HEK293 (cell line): ENCODE measurements around the gene PTPRR.

Source experiments
- CTCF ChIA-PET: fragments of 350-600 bp; formaldehyde crosslinking; extraction: SDS; loops from one replicate; lab custom pipeline; 2021; ENCODE audit warnings: antibody characterized with exemption; lab: Yijun Ruan, JAX
- POLR2A ChIA-PET: fragments of 300-600 bp; formaldehyde crosslinking; extraction: SDS; loops from one replicate; lab custom pipeline; 2020; ENCODE audit warnings: antibody characterized with exemption, inconsistent platforms; lab: Yijun Ruan, JAX
- H3K27ac ChIP-seq: fragments of 200-500 bp; sonication (Bioruptor generic); 2 replicates; pipeline ENCODE4 v1.5.1; 2014; ENCODE audit warnings: low read depth, low read length, control low read depth, inconsistent platforms; ENCODE audit errors: extremely low read depth
- H3K36me3 ChIP-seq, 2 experiments: fragments of 200-500 bp in 1 of 2; sonication (Bioruptor generic) in 1 of 2; 1 replicate in 1 of 2; 2 replicates in 1 of 2; pipeline ENCODE4 v1.5.1; 2014 to 2017; ENCODE audit warnings: inconsistent platforms in 2 of 2, low read length in 2 of 2; ENCODE audit not compliant: control insufficient read depth in 2 of 2, insufficient read depth in 1 of 2
- H3K4me1 ChIP-seq: fragments of 200-500 bp; sonication (Bioruptor generic); 2 replicates; pipeline ENCODE4 v1.5.1; 2014; ENCODE audit warnings: mild to moderate bottlenecking, low read length, inconsistent platforms; ENCODE audit not compliant: control insufficient read depth, insufficient read depth
- H3K4me3 ChIP-seq: 2 replicates; pipeline ENCODE4 v1.5.1; 2011; ENCODE audit warnings: low read depth, mild to moderate bottlenecking, control low read depth, low read length, moderate library complexity
- H3K9me3 ChIP-seq: fragments of 200-500 bp; sonication (Bioruptor generic); 2 replicates; pipeline ENCODE4 v1.5.1; 2014; ENCODE audit warnings: low read depth, low read length, inconsistent platforms; ENCODE audit not compliant: control insufficient read depth, insufficient read depth
- GLI4 ChIP-seq: fragments of 450-650 bp; formaldehyde crosslinking; IDR thresholded peaks from 2 replicates; pipeline ENCODE4 v1.5.1; 2016; ENCODE audit warnings: missing biosample characterization, missing genetic modification characterization
- MEIS1 ChIP-seq: sonication (generic); formaldehyde crosslinking; IDR thresholded peaks from 2 replicates; pipeline ENCODE4 v1.8.1; 2022; ENCODE audit warnings: missing genetic modification reagents, mild to moderate bottlenecking, borderline replicate concordance
- MZF1 ChIP-seq: fragments of 450-650 bp; formaldehyde crosslinking; IDR thresholded peaks from 2 replicates; pipeline ENCODE4 v1.5.1; 2017; ENCODE audit warnings: missing biosample characterization, missing genetic modification characterization, borderline replicate concordance
- ZBTB17 ChIP-seq: fragments of 450-650 bp; formaldehyde crosslinking; IDR thresholded peaks from 2 replicates; pipeline ENCODE4 v1.5.1; 2016; ENCODE audit warnings: missing biosample characterization, missing genetic modification characterization
- ZNF132 ChIP-seq: fragments of 450-650 bp; formaldehyde crosslinking; IDR thresholded peaks from 2 replicates; pipeline ENCODE4 v1.5.1; 2017; ENCODE audit warnings: missing biosample characterization, missing genetic modification characterization, borderline replicate concordance
- ZNF169 ChIP-seq: fragments of 450-650 bp; formaldehyde crosslinking; IDR thresholded peaks from 2 replicates; pipeline ENCODE4 v1.5.1; 2016; ENCODE audit warnings: missing biosample characterization, missing genetic modification characterization
- ZNF184 ChIP-seq: fragments of 450-650 bp; IDR thresholded peaks from 2 replicates; pipeline ENCODE4 v1.5.1; 2018; ENCODE audit warnings: missing biosample characterization, mild to moderate bottlenecking, missing genetic modification characterization
- ZNF24 ChIP-seq: fragments of 450-650 bp; formaldehyde crosslinking; IDR thresholded peaks from 2 replicates; pipeline ENCODE4 v1.5.1; 2016; ENCODE audit warnings: missing biosample characterization, missing genetic modification characterization
- ZNF391 ChIP-seq: fragments of 450-650 bp; formaldehyde crosslinking; IDR thresholded peaks from 2 replicates; pipeline ENCODE4 v1.5.1; 2016; ENCODE audit warnings: low read depth, missing biosample characterization, missing genetic modification characterization, borderline replicate concordance
- ZNF394 ChIP-seq: fragments of 450-650 bp; formaldehyde crosslinking; IDR thresholded peaks from 2 replicates; pipeline ENCODE4 v1.5.1; 2016; ENCODE audit warnings: missing biosample characterization, missing genetic modification characterization, mild to moderate bottlenecking, moderate library complexity, borderline replicate concordance
- ZNF558 ChIP-seq: fragments of 450-650 bp; formaldehyde crosslinking; IDR thresholded peaks from 2 replicates; pipeline ENCODE4 v1.5.1; 2016; ENCODE audit warnings: missing biosample characterization, missing genetic modification characterization
- ZNF560 ChIP-seq: fragments of 450-650 bp; formaldehyde crosslinking; IDR thresholded peaks from 2 replicates; pipeline ENCODE4 v1.5.1; 2017; ENCODE audit warnings: missing biosample characterization, missing genetic modification characterization, borderline replicate concordance
- ZNF561 ChIP-seq: fragments of 450-650 bp; IDR thresholded peaks from 2 replicates; pipeline ENCODE4 v1.5.1; 2018; ENCODE audit warnings: missing biosample characterization, missing genetic modification characterization, borderline replicate concordance
- ZNF596 ChIP-seq: fragments of 450-650 bp; IDR thresholded peaks from 2 replicates; pipeline ENCODE4 v1.5.0; 2018; ENCODE audit warnings: missing biosample characterization, mild to moderate bottlenecking, missing genetic modification characterization, moderate library complexity
- ZNF600 ChIP-seq: fragments of 450-650 bp; formaldehyde crosslinking; IDR thresholded peaks from 2 replicates; pipeline ENCODE4 v1.5.1; 2016; ENCODE audit warnings: missing biosample characterization, missing genetic modification characterization
- ZSCAN23 ChIP-seq: fragments of 450-650 bp; formaldehyde crosslinking; IDR thresholded peaks from 2 replicates; pipeline ENCODE4 v1.5.1; 2016; ENCODE audit warnings: missing biosample characterization, missing genetic modification characterization
- TF ChIP-seq, protein P1 (sequence below): fragments of 450-650 bp; formaldehyde crosslinking; IDR thresholded peaks from 2 replicates; pipeline ENCODE4 v1.5.1; 2016; ENCODE audit warnings: missing biosample characterization, missing genetic modification characterization
- TF ChIP-seq, protein P2 (sequence below): fragments of 450-650 bp; formaldehyde crosslinking; conservative IDR thresholded peaks from 2 replicates; pipeline ENCODE4 v1.5.1; 2016; ENCODE audit warnings: low read depth, missing biosample characterization, missing genetic modification characterization
- TF ChIP-seq, protein P3 (sequence below): fragments of 450-650 bp; formaldehyde crosslinking; IDR thresholded peaks from 2 replicates; pipeline ENCODE4 v1.5.1; 2017; ENCODE audit warnings: missing biosample characterization, missing genetic modification characterization
- TF ChIP-seq, protein P4 (sequence below): fragments of 450-650 bp; formaldehyde crosslinking; conservative IDR thresholded peaks from 2 replicates; pipeline ENCODE4 v1.5.1; 2016; ENCODE audit warnings: low read depth, missing biosample characterization, missing genetic modification characterization
- TF ChIP-seq, protein P5 (sequence below): fragments of 450-650 bp; formaldehyde crosslinking; IDR thresholded peaks from 2 replicates; pipeline ENCODE4 v1.5.1; 2016; ENCODE audit warnings: missing biosample characterization, missing genetic modification characterization, low read depth

PTPRR gene

DNA sequence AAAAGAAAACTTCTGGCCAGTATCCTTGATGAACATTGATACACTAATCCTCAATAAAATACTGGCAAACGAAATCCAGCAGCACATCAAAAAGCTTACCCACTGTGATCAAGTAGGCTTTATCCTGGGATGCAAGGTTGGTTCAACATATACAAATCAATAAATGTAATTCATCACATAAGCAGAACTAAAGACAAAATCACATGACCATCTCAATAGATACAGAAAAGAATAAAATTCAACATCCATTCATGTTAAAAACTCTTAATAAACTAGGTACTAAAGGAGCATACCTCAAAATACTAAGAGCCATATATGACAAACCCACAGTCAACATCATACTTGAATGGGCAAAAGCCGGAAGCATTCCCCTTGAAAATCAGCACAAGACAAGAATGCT is 211.5 kb downstream of the PTPRR start:
- ChIA-PET CTCF (interaction anchor here (1.0 to 1.2 kb wide), 2 partner anchors 10 to 22 kb away, joined by 3 to 5 read pairs; no protein-coding TSS in a partner anchor), POLR2A (no interaction called here)
- Histone ChIP-seq H3K4me3 (no peak overlapping the region), H3K27ac (no peak overlapping the region), H3K36me3 (no peaks in the 10 kb centered on the region), H3K4me1 (no peaks in the 10 kb centered on the region), H3K9me3 (no peaks in the 10 kb centered on the region)
- no peak for TF ChIP-seq ZNF596 (tag by site-specific recombination)
- TF ChIP-seq, protein P1, sequence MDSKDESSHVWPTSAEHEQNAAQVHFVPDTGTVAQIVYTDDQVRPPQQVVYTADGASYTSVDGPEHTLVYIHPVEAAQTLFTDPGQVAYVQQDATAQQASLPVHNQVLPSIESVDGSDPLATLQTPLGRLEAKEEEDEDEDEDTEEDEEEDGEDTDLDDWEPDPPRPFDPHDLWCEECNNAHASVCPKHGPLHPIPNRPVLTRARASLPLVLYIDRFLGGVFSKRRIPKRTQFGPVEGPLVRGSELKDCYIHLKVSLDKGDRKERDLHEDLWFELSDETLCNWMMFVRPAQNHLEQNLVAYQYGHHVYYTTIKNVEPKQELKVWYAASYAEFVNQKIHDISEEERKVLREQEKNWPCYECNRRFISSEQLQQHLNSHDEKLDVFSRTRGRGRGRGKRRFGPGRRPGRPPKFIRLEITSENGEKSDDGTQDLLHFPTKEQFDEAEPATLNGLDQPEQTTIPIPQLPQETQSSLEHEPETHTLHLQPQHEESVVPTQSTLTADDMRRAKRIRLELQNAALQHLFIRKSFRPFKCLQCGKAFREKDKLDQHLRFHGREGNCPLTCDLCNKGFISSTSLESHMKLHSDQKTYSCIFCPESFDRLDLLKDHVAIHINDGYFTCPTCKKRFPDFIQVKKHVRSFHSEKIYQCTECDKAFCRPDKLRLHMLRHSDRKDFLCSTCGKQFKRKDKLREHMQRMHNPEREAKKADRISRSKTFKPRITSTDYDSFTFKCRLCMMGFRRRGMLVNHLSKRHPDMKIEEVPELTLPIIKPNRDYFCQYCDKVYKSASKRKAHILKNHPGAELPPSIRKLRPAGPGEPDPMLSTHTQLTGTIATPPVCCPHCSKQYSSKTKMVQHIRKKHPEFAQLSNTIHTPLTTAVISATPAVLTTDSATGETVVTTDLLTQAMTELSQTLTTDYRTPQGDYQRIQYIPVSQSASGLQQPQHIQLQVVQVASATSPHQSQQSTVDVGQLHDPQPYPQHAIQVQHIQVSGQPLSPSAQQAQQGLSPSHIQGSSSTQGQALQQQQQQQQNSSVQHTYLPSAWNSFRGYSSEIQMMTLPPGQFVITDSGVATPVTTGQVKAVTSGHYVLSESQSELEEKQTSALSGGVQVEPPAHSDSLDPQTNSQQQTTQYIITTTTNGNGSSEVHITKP (tag by site-specific recombination), result no peak
- TF ChIP-seq GLI4, result no peak
- TF ChIP-seq, protein P2, sequence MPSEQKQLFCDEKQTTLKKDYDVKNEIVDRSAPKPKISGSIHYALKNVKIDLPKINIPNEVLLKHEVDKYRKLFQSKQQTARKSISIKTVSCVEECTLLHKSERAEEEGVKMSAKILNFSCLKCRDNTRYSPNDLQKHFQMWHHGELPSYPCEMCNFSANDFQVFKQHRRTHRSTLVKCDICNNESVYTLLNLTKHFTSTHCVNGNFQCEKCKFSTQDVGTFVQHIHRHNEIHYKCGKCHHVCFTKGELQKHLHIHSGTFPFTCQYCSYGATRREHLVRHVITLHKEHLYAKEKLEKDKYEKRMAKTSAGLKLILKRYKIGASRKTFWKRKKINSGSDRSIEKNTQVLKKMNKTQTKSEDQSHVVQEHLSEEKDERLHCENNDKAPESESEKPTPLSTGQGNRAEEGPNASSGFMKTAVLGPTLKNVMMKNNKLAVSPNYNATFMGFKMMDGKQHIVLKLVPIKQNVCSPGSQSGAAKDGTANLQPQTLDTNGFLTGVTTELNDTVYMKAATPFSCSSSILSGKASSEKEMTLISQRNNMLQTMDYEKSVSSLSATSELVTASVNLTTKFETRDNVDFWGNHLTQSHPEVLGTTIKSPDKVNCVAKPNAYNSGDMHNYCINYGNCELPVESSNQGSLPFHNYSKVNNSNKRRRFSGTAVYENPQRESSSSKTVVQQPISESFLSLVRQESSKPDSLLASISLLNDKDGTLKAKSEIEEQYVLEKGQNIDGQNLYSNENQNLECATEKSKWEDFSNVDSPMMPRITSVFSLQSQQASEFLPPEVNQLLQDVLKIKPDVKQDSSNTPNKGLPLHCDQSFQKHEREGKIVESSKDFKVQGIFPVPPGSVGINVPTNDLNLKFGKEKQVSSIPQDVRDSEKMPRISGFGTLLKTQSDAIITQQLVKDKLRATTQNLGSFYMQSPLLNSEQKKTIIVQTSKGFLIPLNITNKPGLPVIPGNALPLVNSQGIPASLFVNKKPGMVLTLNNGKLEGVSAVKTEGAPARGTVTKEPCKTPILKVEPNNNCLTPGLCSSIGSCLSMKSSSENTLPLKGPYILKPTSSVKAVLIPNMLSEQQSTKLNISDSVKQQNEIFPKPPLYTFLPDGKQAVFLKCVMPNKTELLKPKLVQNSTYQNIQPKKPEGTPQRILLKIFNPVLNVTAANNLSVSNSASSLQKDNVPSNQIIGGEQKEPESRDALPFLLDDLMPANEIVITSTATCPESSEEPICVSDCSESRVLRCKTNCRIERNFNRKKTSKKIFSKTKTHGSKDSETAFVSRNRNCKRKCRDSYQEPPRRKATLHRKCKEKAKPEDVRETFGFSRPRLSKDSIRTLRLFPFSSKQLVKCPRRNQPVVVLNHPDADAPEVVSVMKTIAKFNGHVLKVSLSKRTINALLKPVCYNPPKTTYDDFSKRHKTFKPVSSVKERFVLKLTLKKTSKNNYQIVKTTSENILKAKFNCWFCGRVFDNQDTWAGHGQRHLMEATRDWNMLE (tag by site-specific recombination), result no peak
- TF ChIP-seq ZNF24 (tag by site-specific recombination), result no peak
- TF ChIP-seq ZNF560, result no peak
- TF ChIP-seq, protein P3, sequence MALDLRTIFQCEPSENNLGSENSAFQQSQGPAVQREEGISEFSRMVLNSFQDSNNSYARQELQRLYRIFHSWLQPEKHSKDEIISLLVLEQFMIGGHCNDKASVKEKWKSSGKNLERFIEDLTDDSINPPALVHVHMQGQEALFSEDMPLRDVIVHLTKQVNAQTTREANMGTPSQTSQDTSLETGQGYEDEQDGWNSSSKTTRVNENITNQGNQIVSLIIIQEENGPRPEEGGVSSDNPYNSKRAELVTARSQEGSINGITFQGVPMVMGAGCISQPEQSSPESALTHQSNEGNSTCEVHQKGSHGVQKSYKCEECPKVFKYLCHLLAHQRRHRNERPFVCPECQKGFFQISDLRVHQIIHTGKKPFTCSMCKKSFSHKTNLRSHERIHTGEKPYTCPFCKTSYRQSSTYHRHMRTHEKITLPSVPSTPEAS (tag by site-specific recombination), result no peak
- TF ChIP-seq ZSCAN23, result no peak
- TF ChIP-seq ZNF600, result no peak
- TF ChIP-seq, protein P4, sequence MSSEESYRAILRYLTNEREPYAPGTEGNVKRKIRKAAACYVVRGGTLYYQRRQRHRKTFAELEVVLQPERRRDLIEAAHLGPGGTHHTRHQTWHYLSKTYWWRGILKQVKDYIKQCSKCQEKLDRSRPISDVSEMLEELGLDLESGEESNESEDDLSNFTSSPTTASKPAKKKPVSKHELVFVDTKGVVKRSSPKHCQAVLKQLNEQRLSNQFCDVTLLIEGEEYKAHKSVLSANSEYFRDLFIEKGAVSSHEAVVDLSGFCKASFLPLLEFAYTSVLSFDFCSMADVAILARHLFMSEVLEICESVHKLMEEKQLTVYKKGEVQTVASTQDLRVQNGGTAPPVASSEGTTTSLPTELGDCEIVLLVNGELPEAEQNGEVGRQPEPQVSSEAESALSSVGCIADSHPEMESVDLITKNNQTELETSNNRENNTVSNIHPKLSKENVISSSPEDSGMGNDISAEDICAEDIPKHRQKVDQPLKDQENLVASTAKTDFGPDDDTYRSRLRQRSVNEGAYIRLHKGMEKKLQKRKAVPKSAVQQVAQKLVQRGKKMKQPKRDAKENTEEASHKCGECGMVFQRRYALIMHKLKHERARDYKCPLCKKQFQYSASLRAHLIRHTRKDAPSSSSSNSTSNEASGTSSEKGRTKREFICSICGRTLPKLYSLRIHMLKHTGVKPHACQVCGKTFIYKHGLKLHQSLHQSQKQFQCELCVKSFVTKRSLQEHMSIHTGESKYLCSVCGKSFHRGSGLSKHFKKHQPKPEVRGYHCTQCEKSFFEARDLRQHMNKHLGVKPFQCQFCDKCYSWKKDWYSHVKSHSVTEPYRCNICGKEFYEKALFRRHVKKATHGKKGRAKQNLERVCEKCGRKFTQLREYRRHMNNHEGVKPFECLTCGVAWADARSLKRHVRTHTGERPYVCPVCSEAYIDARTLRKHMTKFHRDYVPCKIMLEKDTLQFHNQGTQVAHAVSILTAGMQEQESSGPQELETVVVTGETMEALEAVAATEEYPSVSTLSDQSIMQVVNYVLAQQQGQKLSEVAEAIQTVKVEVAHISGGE, result no peak
- TF ChIP-seq ZNF169, result no peak

DNA sequence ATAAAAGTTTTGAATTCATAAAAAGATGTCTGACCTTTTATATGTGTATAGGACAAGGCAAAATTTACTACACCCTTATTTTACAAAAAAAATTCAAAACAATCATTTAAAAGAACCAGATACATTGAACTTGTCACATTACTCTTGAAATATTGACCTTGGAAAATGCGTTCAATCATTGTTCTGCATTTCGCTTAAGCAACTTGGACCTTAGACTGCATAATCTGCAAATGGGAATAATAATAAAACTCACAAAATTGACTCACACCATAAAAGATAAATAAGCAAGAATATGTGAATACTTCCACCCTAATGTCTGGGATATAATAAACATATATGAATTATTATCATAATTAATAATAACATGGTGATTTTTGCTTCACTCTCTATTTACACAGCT is 213.9 kb downstream of the PTPRR start:
- Histone ChIP-seq H3K4me1 (no peaks in the 10 kb centered on the region), H3K36me3 (no peaks in the 10 kb centered on the region), H3K27ac (no peak overlapping the region), H3K4me3 (no peak overlapping the region), H3K9me3 (no peaks in the 10 kb centered on the region)
- ChIA-PET CTCF (interaction anchor here (0.6 kb wide), 1 partner anchor 316 kb away, joined by 3 read pairs; no protein-coding TSS in a partner anchor), POLR2A (no interaction called here)
- TF ChIP-seq MZF1 (tag by site-specific recombination) (no peak), ZNF561 (tag by site-specific recombination) (no peak), ZNF394 (tag by site-specific recombination) (no peak), ZNF132 (tag by site-specific recombination) (no peak), MEIS1 (CRISPR knock-in tag) (no peak), ZNF391 (tag by site-specific recombination) (no peak), ZNF558 (tag by site-specific recombination) (no peak), ZBTB17 (tag by site-specific recombination) (no peak), ZNF184 (tag by site-specific recombination) (no peak)
- TF ChIP-seq, protein P5, sequence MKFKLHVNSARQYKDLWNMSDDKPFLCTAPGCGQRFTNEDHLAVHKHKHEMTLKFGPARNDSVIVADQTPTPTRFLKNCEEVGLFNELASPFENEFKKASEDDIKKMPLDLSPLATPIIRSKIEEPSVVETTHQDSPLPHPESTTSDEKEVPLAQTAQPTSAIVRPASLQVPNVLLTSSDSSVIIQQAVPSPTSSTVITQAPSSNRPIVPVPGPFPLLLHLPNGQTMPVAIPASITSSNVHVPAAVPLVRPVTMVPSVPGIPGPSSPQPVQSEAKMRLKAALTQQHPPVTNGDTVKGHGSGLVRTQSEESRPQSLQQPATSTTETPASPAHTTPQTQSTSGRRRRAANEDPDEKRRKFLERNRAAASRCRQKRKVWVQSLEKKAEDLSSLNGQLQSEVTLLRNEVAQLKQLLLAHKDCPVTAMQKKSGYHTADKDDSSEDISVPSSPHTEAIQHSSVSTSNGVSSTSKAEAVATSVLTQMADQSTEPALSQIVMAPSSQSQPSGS (tag by site-specific recombination), result no peak
